ENCODE results near the gene CLDN11. TPM values are rescaled to one million over a fixed set of nuclear protein-coding genes. Genes with fewer than 3 reads are reported as not detected.

Gene CLDN11
- total RNA-seq, 5 donors from 2014 or later (not counting 1 experiment from before 2014, with no cell fraction given): 0.51 to 0.76 (median 0.70) TPM; not detected in 2

DNA sequence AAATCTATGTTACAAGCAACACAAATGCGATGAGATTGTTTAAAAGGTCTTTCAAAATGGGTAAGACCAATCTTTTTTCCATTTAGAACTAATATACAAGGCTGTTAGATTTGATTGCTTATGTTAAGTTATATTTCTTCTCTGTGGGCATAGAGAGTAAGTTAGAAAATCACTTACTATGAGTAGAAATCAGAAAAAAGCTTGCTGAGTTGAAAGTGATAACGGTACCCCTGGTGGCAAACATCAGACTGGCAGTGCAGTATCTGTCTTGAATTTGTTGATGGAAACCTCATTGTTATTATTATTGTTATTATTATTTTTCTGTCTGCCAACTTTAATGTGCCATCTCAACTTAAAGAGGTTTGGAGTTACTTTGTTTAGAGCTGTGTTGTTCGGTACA is 12.4 kb downstream of the CLDN11 start:
- Histone ChIP-seq H3K4me1 (ENCODE audit: control insufficient read depth in 1 of 2, extremely low read depth in 1 of 2, insufficient read depth in 2 of 2, low read length in 2 of 2) (peaks cover 0 to 7% of the 10 kb centered on the region in 2 experiments), H3K36me3 (ENCODE audit: control insufficient read depth in 2 of 2, extremely low read depth in 1 of 2, insufficient read depth in 1 of 2, low read length in 1 of 2) (no peaks in the 10 kb centered on the region), H3K4me3 (ENCODE audit: control insufficient read depth in 1 of 2, extremely low read depth in 1 of 2, low read length in 1 of 2) (no peak overlapping the region), H3K27me3 (replicated peaks in 1 of 2; ENCODE audit: control insufficient read depth in 2 of 2, extremely low read depth in 1 of 2, insufficient read depth in 2 of 2, low read length in 1 of 2) (peaks cover 0 to 7% of the 10 kb centered on the region in 2 experiments), H3K27ac (ENCODE audit: low read length) (no peak overlapping the region), H3K9me3 (no peaks in the 10 kb centered on the region)
- ChIA-PET CTCF (interaction anchor here (0.6 to 1.7 kb wide), 5 partner anchors 10 to 118 kb away, joined by 3 to 4 read pairs (median 3); no protein-coding TSS in a partner anchor), POLR2A (interaction anchor here in 1 of 2 donors (0.6 kb wide), 1 partner anchor 133 kb away, joined by 9 read pairs; no protein-coding TSS in a partner anchor)
- DNase-seq (no peak), ATAC-seq (replicated peaks in 1 of 4) (no peak)
- H3K4me3 Mint-ChIP-seq: no peak overlapping the region
- H3K36me3 Mint-ChIP-seq: no peaks in the 10 kb centered on the region
- H3K9me3 Mint-ChIP-seq: no peaks in the 10 kb centered on the region
- WGBS (ENCODE audit: insufficient coverage): 100% methylated on average over 1 of the region's 3 CpGs
- H3K4me1 Mint-ChIP-seq: peaks cover 17 to 19% (median 18%) of the 10 kb centered on the region in 3 donors
- H3K27me3 Mint-ChIP-seq: no peaks in the 10 kb centered on the region
- H3K27ac Mint-ChIP-seq: no peak overlapping the region

DNA sequence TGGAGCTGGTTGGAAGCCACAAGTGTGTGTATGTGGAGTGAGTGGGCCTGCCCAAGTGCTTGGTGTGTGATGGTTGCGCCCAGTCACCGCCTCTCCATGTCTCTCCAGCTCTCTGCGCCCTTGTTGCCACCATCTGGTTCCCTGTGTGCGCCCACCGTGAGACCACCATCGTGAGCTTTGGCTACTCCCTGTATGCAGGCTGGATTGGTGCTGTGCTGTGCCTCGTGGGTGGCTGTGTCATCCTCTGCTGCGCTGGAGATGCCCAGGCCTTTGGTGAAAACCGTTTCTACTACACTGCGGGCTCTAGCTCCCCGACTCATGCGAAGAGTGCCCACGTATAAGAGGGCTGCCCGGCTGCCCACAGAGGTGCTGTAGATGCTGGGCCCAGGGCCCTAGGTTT is 13.7 kb downstream of the CLDN11 start:
- Mint-ChIP-seq H3K4me3 (no peak overlapping the region), H3K4me1 (peaks cover 17 to 19% (median 18%) of the 10 kb centered on the region in 3 donors), H3K9me3 (no peaks in the 10 kb centered on the region), H3K27me3 (no peaks in the 10 kb centered on the region), H3K27ac (no peak overlapping the region), H3K36me3 (no peaks in the 10 kb centered on the region)
- H3K4me1 ChIP-seq (ENCODE audit: control insufficient read depth in 1 of 2, extremely low read depth in 1 of 2, insufficient read depth in 2 of 2, low read length in 2 of 2): peaks cover 0 to 7% of the 10 kb centered on the region in 2 experiments
- no peak overlapping the region for H3K4me3 ChIP-seq (ENCODE audit: control insufficient read depth in 1 of 2, extremely low read depth in 1 of 2, low read length in 1 of 2)
- peaks cover 0 to 7% of the 10 kb centered on the region in 2 experiments for H3K27me3 ChIP-seq (replicated peaks in 1 of 2; ENCODE audit: control insufficient read depth in 2 of 2, extremely low read depth in 1 of 2, insufficient read depth in 2 of 2, low read length in 1 of 2)
- no peak overlapping the region for H3K27ac ChIP-seq (ENCODE audit: low read length)
- ChIA-PET POLR2A (no interaction called here), CTCF (interaction anchor here (0.6 to 1.0 kb wide), 4 partner anchors 18 to 346 kb away, joined by 3 to 8 read pairs (median 4); no protein-coding TSS in a partner anchor)
- H3K36me3 ChIP-seq (ENCODE audit: control insufficient read depth in 2 of 2, extremely low read depth in 1 of 2, insufficient read depth in 1 of 2, low read length in 1 of 2): no peaks in the 10 kb centered on the region
- no peak for ATAC-seq (replicated peaks in 1 of 4)
- H3K9me3 ChIP-seq: no peaks in the 10 kb centered on the region
- 95% methylated on average over 14 of the region's 14 CpGs for WGBS (ENCODE audit: insufficient coverage)
- DNase-seq: no peak

DNA sequence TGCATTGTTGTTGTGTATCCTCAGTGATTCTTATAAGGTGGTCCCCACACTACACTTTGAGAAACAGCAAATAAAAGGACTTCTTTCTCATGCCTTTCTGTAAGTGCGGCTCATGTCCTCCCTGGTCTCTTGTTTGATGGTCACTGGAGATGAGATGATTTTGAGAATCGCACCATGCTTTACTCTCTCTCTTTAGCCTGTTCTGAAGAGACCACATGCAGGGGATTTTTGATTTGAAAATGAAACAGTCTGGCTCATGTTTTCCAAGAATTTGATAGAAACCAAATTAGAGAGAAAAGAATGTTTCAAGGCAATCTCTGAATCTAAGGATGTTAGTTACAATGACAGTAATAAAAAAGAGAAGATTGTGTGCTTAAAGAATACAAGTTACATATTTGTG is 18.0 kb downstream of the CLDN11 start:
- ChIA-PET POLR2A (no interaction called here), CTCF (no interaction called here)
- Histone ChIP-seq H3K36me3 (ENCODE audit: control insufficient read depth in 2 of 2, extremely low read depth in 1 of 2, insufficient read depth in 1 of 2, low read length in 1 of 2) (no peaks in the 10 kb centered on the region), H3K27ac (ENCODE audit: low read length) (no peak overlapping the region), H3K4me3 (ENCODE audit: control insufficient read depth in 1 of 2, extremely low read depth in 1 of 2, low read length in 1 of 2) (no peak overlapping the region), H3K27me3 (replicated peaks in 1 of 2; ENCODE audit: control insufficient read depth in 2 of 2, extremely low read depth in 1 of 2, insufficient read depth in 2 of 2, low read length in 1 of 2) (peaks cover 0 to 8% of the 10 kb centered on the region in 2 experiments), H3K9me3 (no peaks in the 10 kb centered on the region), H3K4me1 (ENCODE audit: control insufficient read depth in 1 of 2, extremely low read depth in 1 of 2, insufficient read depth in 2 of 2, low read length in 2 of 2) (no peaks in the 10 kb centered on the region)
- DNase-seq (no peak), ATAC-seq (replicated peaks in 1 of 4) (no peak)
- H3K27ac Mint-ChIP-seq: no peak overlapping the region
- H3K4me3 Mint-ChIP-seq: no peak overlapping the region
- WGBS (ENCODE audit: insufficient coverage): no CpG with 5 or more reads among the region's 2 CpGs
- H3K9me3 Mint-ChIP-seq: no peaks in the 10 kb centered on the region
- H3K4me1 Mint-ChIP-seq: no peaks in the 10 kb centered on the region
- H3K36me3 Mint-ChIP-seq: no peaks in the 10 kb centered on the region
- peaks cover 9 to 21% of the 10 kb centered on the region in 2 donors for H3K27me3 Mint-ChIP-seq

DNA sequence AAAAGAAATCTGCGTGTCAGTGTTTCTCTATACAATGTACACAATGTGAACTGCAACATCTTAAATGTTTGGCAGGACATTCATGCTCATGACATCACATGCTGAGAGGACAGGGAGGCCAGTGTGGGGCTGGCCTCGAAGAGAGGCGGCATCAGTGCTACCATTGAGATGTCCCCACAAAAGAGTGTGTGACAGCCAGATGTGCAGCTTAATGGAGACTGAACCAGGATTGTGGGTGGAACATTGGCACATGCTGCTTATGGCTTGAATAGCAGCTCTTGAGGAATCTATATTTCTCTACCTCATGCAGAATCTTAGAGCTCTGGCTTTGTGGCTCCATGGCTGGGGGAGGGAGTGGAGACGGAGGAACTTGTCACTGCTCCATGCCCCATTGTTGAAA is 18.5 kb downstream of the CLDN11 start:
- Mint-ChIP-seq H3K36me3 (no peaks in the 10 kb centered on the region), H3K9me3 (no peaks in the 10 kb centered on the region), H3K4me1 (no peaks in the 10 kb centered on the region), H3K27ac (no peak overlapping the region), H3K27me3 (peaks cover 9 to 24% of the 10 kb centered on the region in 2 donors), H3K4me3 (no peak overlapping the region)
- Histone ChIP-seq H3K36me3 (ENCODE audit: control insufficient read depth in 2 of 2, extremely low read depth in 1 of 2, insufficient read depth in 1 of 2, low read length in 1 of 2) (no peaks in the 10 kb centered on the region), H3K27me3 (replicated peaks in 1 of 2; ENCODE audit: control insufficient read depth in 2 of 2, extremely low read depth in 1 of 2, insufficient read depth in 2 of 2, low read length in 1 of 2) (peaks cover 0 to 12% of the 10 kb centered on the region in 2 experiments), H3K9me3 (no peaks in the 10 kb centered on the region), H3K27ac (ENCODE audit: low read length) (no peak overlapping the region), H3K4me3 (ENCODE audit: control insufficient read depth in 1 of 2, extremely low read depth in 1 of 2, low read length in 1 of 2) (no peak overlapping the region), H3K4me1 (ENCODE audit: control insufficient read depth in 1 of 2, extremely low read depth in 1 of 2, insufficient read depth in 2 of 2, low read length in 2 of 2) (no peaks in the 10 kb centered on the region)
- ChIA-PET POLR2A (no interaction called here), CTCF (interaction anchor here in 1 of 2 donors (0.8 kb wide), 1 partner anchor 23 kb away, joined by 3 read pairs; no protein-coding TSS in a partner anchor)
- 100% methylated on average over 1 of the region's 4 CpGs for WGBS (ENCODE audit: insufficient coverage)
- no peak for DNase-seq
- no peak for ATAC-seq (replicated peaks in 1 of 4)

DNA sequence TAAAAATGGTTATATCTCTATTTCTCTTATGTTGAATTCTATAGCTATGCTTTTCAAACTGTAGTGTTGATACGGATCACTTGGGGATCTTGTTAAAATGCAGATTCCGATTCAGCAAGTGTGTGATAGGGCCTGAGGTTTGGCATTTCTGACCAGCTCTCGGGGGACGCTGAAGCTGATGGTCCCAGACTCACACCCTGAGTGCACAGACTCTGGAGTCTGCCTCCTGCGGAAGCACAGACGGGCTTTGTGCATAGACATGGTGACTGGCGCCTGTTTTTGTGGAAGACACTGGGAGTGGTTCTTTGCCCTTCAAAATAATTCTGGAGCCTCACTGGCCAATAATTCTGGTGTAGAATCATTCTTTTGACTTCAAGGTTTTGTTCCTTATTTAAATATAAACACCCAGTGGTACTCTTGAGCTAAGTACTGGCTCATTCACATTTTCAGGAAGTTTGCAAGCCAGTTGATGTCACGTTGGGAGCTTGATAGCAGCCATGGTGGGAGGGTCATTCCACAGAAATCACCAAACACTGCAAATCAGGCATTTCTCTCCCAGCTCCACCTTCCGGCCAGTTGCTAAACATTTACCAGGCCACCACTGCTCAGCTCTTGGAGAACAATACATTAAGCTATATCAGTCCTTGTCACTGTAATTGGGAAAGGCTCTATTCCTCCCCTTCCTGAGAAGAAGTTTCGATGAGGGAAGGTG is 19.2 kb downstream of the CLDN11 start:
- no peaks in the 10 kb centered on the region for H3K36me3 Mint-ChIP-seq
- ATAC-seq (replicated peaks in 1 of 4): no peak
- H3K27me3 Mint-ChIP-seq: peaks cover 12 to 27% of the 10 kb centered on the region in 2 donors
- POLR2A ChIA-PET: no interaction called here
- H3K27ac Mint-ChIP-seq: no peak overlapping the region
- H3K27ac ChIP-seq (ENCODE audit: low read length): no peak overlapping the region
- H3K4me1 ChIP-seq (ENCODE audit: control insufficient read depth in 1 of 2, extremely low read depth in 1 of 2, insufficient read depth in 2 of 2, low read length in 2 of 2): no peaks in the 10 kb centered on the region
- no peak overlapping the region for H3K4me3 ChIP-seq (ENCODE audit: control insufficient read depth in 1 of 2, extremely low read depth in 1 of 2, low read length in 1 of 2)
- H3K27me3 ChIP-seq (replicated peaks in 1 of 2; ENCODE audit: control insufficient read depth in 2 of 2, extremely low read depth in 1 of 2, insufficient read depth in 2 of 2, low read length in 1 of 2): peaks cover 0 to 8% of the 10 kb centered on the region in 2 experiments
- CTCF ChIA-PET: interaction anchor here (0.6 to 0.8 kb wide), 2 partner anchors 24 to 249 kb away, joined by 3 read pairs; no protein-coding TSS in a partner anchor
- no peaks in the 10 kb centered on the region for H3K4me1 Mint-ChIP-seq
- DNase-seq: no peak
- 83% methylated on average over 7 of the region's 10 CpGs for WGBS (ENCODE audit: insufficient coverage)
- H3K36me3 ChIP-seq (ENCODE audit: control insufficient read depth in 2 of 2, extremely low read depth in 1 of 2, insufficient read depth in 1 of 2, low read length in 1 of 2): no peaks in the 10 kb centered on the region
- H3K9me3 Mint-ChIP-seq: no peaks in the 10 kb centered on the region
- no peak overlapping the region for H3K4me3 Mint-ChIP-seq
- no peaks in the 10 kb centered on the region for H3K9me3 ChIP-seq

DNA sequence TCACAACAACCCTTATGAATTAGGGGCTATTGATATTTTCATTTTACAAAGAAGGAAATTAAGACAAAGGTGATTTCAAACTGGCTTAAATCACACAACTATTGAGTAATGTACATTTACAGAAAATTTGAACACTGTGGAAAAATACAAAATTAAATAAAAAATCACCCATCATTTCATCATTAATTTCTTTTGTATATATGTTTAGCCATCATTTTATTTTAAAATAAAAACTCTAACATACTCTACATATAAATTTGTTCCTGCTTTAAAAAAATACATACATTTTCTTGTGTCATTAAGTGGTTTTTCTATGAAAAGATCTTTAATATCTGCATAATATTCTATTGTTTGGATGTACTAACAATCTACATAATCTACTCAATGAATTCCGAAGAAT is 20.2 kb downstream of the CLDN11 start:
- ChIA-PET POLR2A (no interaction called here), CTCF (interaction anchor here in 1 of 2 donors (0.6 kb wide), 1 partner anchor 250 kb away, joined by 3 read pairs; no protein-coding TSS in a partner anchor)
- no CpG with 5 or more reads among the region's 1 CpG for WGBS (ENCODE audit: insufficient coverage)

More for the DNA sequence above, 20.2 kb downstream of the CLDN11 start:
- ATAC-seq (replicated peaks in 1 of 4) (no peak), DNase-seq (no peak)
- Mint-ChIP-seq H3K36me3 (no peaks in the 10 kb centered on the region), H3K27me3 (peaks cover 12 to 27% of the 10 kb centered on the region in 2 donors), H3K4me3 (no peak overlapping the region), H3K27ac (no peak overlapping the region), H3K9me3 (no peaks in the 10 kb centered on the region), H3K4me1 (no peaks in the 10 kb centered on the region)
- Histone ChIP-seq H3K4me3 (ENCODE audit: control insufficient read depth in 1 of 2, extremely low read depth in 1 of 2, low read length in 1 of 2) (no peak overlapping the region), H3K4me1 (ENCODE audit: control insufficient read depth in 1 of 2, extremely low read depth in 1 of 2, insufficient read depth in 2 of 2, low read length in 2 of 2) (no peaks in the 10 kb centered on the region), H3K36me3 (ENCODE audit: control insufficient read depth in 2 of 2, extremely low read depth in 1 of 2, insufficient read depth in 1 of 2, low read length in 1 of 2) (no peaks in the 10 kb centered on the region), H3K27ac (ENCODE audit: low read length) (no peak overlapping the region), H3K9me3 (no peaks in the 10 kb centered on the region), H3K27me3 (replicated peaks in 1 of 2; ENCODE audit: control insufficient read depth in 2 of 2, extremely low read depth in 1 of 2, insufficient read depth in 2 of 2, low read length in 1 of 2) (peaks cover 0 to 5% of the 10 kb centered on the region in 2 experiments)
